HG03196 (cell line): Measurements from ENCODE around the gene ARMH3.

Experiments used
- ATAC-seq: cut with Tn5 transposase; IDR thresholded peaks from one replicate; pipeline ENCODE4 v1.9.1; 2021; ENCODE audit not compliant: unreplicated experiment

Gene ARMH3

GRCh38 chr10:101902032-101902819 lies 153.7 kb downstream of the ARMH3 start:
- ATAC-seq: no peak

DNA sequence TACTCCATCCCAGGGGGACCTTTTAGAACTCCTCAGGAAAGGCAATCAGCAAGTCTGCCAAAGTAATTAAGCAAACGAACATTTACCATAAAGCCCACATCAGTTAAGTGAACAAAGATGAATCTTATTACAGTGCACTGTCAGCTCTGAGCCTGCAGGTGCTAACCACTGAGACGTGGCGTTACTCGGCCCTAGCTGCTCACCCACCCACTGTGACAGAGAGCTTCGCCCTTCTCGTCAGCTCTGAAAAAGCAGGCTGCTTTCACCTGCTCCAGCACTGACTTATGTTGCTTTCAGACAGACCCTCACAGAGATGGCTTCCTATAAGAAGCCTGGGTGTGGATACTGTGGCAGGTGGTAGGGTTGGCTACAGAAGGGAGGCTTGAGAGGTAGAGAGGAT lies 154.6 kb downstream of the ARMH3 start:
- peak; percentile 55 for ATAC-seq

DNA sequence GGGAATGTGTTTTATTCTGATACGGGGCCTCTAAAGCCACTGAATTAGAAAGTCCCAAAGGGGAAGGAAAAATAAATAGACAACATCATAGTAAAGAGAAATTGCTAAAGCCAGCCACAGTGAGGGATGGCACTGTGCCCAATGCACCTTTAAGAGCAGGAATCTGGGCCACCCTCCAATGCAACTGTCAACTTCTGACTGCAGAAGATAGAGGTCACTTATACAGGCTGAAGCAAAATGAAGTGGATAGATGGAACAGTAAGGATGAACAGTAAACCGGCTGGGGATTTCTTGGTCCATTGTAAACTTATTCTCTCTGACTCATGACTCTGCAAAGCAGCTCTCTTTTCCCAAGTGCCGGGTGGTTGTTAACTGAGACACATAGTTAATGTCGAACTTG lies 158.3 kb downstream of the ARMH3 start:
- no peak for ATAC-seq

DNA sequence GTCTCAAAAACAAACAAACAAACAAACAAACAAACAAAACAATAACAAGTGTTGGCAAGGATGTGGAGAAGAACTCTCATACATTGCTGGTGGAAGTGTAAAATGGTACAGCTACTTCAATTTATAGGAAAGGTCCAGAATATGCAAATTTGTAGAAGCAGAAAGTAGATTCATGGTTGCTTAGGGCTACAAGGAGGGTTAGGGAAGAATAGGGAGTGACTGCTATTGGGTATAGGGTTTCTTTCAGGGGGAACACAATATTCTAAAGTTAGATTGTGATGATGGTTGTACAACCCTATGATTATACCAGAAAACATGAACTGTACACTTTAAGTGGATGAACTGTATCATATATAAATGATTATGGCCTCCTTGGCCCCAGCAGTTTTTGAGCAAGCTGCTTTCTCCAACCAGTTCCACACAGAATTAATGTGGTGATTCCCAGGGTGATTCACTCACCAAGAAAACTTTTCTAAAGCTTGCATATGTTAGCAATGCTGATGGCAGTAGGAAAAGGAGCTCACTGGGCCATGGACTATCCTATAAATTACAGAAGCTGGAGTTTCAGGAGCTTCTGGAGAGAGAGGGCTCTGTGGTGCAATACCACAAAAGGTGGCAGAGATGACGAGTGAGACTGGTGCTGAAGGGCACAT lies 159.6 kb downstream of the ARMH3 start:
- ATAC-seq: no peak

- ATAC-seq: no peak
These were observed 160.2 kb downstream of the ARMH3 start for GRCh38 chr10:101895781-101896180.

GRCh38 chr10:101894742-101895141 lies 161.2 kb downstream of the ARMH3 start:
- no peak for ATAC-seq

- no peak for ATAC-seq
These were observed 161.7 kb downstream of the ARMH3 start for GRCh38 chr10:101894266-101894665.

DNA sequence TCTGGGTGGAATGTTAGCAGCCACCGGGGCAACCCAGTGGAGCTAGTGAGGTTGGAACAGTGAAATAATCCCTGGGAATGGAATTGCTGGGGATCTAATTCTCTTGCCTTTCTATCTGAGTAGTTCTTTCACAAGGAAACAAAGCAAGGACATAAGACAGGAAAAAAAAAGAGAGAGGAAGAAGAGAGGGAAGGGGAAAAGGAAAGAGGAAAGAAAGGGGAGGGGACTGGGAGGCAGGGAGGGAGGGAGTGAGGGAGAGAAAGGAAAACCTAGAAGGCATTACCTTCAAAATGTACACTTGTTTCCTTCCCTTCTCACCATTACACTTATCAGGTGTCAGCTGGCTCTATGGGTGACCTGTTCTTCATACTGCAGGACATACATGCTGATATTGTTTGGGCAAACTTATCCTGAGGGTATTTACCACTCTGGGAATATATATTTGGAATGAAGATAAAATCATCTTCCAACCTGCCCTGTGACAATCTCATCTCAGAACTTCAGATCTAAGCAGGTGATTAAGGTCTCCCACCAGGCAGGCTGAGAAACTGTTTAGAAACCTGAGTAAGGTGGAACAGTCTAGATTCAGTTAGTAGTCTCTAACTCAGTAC lies 162.4 kb downstream of the ARMH3 start:
- no peak for ATAC-seq

GRCh38 chr10:101892782-101893391 lies 163.1 kb downstream of the ARMH3 start:
- no peak for ATAC-seq

- peak; percentile 63 for ATAC-seq
These were observed 166.4 kb downstream of the ARMH3 start for GRCh38 chr10:101889256-101890210.

DNA sequence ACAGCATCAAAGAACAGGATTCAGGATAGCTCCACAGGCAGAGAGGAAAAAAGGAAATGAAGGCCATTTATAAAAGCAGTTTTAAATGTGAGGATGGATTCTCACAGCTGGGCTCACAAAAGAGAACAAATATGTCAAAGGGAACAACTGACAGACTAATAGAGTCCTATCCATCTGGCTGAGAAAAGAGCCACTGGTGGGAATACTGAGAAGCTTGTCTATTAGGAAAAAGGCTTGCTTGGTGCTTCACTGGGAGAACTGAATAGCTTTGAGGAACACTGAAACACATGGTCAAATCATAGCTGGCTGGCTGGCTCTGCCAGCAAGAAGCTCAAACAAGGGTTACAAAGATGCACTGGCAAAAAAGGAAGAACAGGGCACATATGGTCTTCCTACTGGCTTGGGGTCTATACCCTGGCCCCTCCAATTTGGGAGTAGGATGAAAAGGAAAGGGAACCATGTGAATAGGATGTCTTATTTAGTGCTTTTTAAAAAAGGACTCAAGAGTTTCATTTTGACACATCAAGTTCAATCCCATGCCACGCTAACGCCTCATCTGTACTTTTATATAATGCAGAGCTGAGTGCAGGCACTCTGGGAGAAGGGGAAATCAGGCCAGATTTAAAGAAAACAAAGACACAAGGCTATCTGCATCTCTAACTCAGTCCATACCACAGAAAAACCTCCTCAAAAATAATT lies 167.6 kb downstream of the ARMH3 start:
- no peak for ATAC-seq

GRCh38 chr10:101887775-101888174 lies 168.2 kb downstream of the ARMH3 start:
- no peak for ATAC-seq

- ATAC-seq: no peak
These were observed 169.3 kb downstream of the ARMH3 start for GRCh38 chr10:101886521-101887312.

- ATAC-seq: no peak
These were observed 174.8 kb downstream of the ARMH3 start for GRCh38 chr10:101881036-101881774.

- no peak for ATAC-seq
These were observed 175.8 kb downstream of the ARMH3 start for GRCh38 chr10:101880232-101880573.

DNA sequence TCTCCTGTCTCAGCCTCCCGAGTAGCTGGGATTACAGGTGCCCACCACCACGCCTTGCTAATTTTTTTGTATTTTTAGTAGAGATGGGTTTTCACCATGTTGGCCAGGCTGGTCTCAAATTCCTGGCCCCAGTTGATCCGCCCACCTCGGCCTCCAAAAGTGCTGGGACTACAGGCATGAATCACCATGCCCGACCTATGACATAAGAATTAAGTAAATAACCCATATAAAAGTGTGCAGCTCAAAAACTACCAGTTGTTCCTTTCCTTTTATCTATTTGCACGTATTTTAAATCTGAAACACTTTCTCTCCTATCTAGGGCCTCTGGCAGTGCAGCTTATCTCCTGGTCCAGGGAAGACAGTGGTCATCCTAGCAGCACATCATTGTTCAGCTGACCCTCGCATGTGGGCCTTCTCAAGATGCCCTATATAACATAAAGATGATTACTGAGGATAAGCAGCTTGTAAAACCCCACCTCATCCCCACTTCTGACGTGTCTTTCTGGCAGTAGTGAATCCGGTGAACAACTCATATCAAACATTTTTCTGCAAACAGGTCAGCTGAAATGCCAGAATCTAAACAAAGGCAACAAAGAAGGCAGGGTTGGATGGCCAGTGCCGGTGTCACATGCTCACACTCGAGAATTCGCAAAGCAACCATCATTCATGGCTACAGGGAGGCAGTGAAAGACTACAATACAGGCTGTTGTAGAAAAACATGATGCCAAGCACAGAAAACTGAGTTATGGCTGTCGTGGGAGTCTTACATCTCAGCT lies 176.3 kb downstream of the ARMH3 start:
- no peak for ATAC-seq

DNA sequence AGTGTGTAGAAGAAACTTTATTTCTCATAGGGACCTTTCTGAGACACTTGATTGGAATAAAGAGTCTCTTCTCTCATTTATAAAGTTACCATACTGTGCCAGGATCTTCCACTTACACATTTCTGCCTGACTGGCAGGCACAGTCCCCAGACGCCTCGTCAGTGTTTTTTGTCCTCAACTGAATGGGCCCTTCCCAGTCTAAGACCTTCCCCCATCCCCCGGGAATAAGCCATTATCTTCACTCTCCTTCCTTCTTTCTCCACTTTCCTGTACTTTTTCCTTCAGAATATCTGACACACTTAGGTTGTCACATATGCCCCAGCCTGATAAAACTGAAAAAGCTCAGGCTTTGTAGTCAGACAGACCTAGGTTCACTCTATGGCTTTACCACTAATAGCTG lies 177.1 kb downstream of the ARMH3 start:
- no peak for ATAC-seq
